ENCODE results near the gene CAMK2G. TPM values are rescaled to one million over a fixed set of nuclear protein-coding genes. Genes with fewer than 3 reads are reported as not detected.
A peak's percentile ranks its signal among the peaks of the same experiment; 100 is the strongest.

The CAMK2G gene
- total RNA-seq, 1 donor from 2014 or later: 25.7 TPM

GRCh38 chr10:73786512-73786885 lies 87.9 kb downstream of the CAMK2G start:
- TF ChIP-seq CTCF (conservative IDR thresholded peaks at IDR 0.05): peak; percentile 22
- H3K27me3 Mint-ChIP-seq (ENCODE audit: low read depth): no peaks in the 10 kb centered on the region
- no peaks in the 10 kb centered on the region for H3K9me3 Mint-ChIP-seq
- peaks cover 55% of the 10 kb centered on the region for H3K4me1 Mint-ChIP-seq
- H3K4me3 Mint-ChIP-seq: peak overlapping the region; percentile 91
- H3K27ac Mint-ChIP-seq (ENCODE audit: unreplicated experiment): peak overlapping the region; percentile 21
- peaks cover 5% of the 10 kb centered on the region for H3K36me3 Mint-ChIP-seq (ENCODE audit: low read depth)
- DNase-seq (ENCODE audit: low read depth, low spot score): no peak

GRCh38 chr10:73785721-73786511 lies 88.4 kb downstream of the CAMK2G start:
- peak overlapping the region; percentile 100 for H3K4me3 Mint-ChIP-seq

GRCh38 chr10:73785211-73785720 lies 89.1 kb downstream of the CAMK2G start, which contains the start of gene ZSWIM8:
ZSWIM8 (plus strand) TSS chr10:73785606; CDS start chr10:73785879, 273 bp downstream.
- no peak for TF ChIP-seq CTCF (conservative IDR thresholded peaks at IDR 0.05)

More at GRCh38 chr10:73785721-73786511, 88.4 kb downstream of the CAMK2G start:
- peak overlapping the region; percentile 21 for H3K27ac Mint-ChIP-seq (ENCODE audit: unreplicated experiment)
- no peak for TF ChIP-seq CTCF (conservative IDR thresholded peaks at IDR 0.05)
- no peaks in the 10 kb centered on the region for H3K27me3 Mint-ChIP-seq (ENCODE audit: low read depth)
- H3K36me3 Mint-ChIP-seq (ENCODE audit: low read depth): peaks cover 5% of the 10 kb centered on the region
- DNase-seq (ENCODE audit: low read depth, low spot score): no peak
- peaks cover 60% of the 10 kb centered on the region for H3K4me1 Mint-ChIP-seq
- H3K9me3 Mint-ChIP-seq: no peaks in the 10 kb centered on the region

GRCh38 chr10:73782749-73783085 lies 91.6 kb downstream of the CAMK2G start:
- Mint-ChIP-seq H3K4me1 (peaks cover 56% of the 10 kb centered on the region), H3K36me3 (ENCODE audit: low read depth) (peaks cover 3% of the 10 kb centered on the region), H3K27ac (ENCODE audit: unreplicated experiment) (peak overlapping the region; percentile 99), H3K27me3 (ENCODE audit: low read depth) (no peaks in the 10 kb centered on the region), H3K4me3 (peak overlapping the region; percentile 99), H3K9me3 (no peaks in the 10 kb centered on the region)
- no peak for TF ChIP-seq CTCF (conservative IDR thresholded peaks at IDR 0.05)
- DNase-seq (ENCODE audit: low read depth, low spot score): no peak

More at GRCh38 chr10:73785211-73785720, 89.1 kb downstream of the CAMK2G start, which contains the start of gene ZSWIM8:
- Mint-ChIP-seq H3K9me3 (no peaks in the 10 kb centered on the region), H3K4me3 (peak within 1 kb of the TSS; percentile 100), H3K27ac (ENCODE audit: unreplicated experiment) (peak within 1 kb of the TSS; percentile 97), H3K27me3 (ENCODE audit: low read depth) (no peaks in the 10 kb centered on the region), H3K4me1 (peaks cover 67% of the 10 kb centered on the region), H3K36me3 (ENCODE audit: low read depth) (peaks cover 4% of the 10 kb centered on the region)
- DNase-seq (ENCODE audit: low read depth, low spot score): peak; percentile 71

- H3K27ac Mint-ChIP-seq (ENCODE audit: unreplicated experiment): peak within 1 kb of the TSS; percentile 99
- H3K27me3 Mint-ChIP-seq (ENCODE audit: low read depth): no peaks in the 10 kb centered on the region
- DNase-seq (ENCODE audit: low read depth, low spot score): peak; percentile 97
- peaks cover 5% of the 10 kb centered on the region for H3K36me3 Mint-ChIP-seq (ENCODE audit: low read depth)
- no peaks in the 10 kb centered on the region for H3K9me3 Mint-ChIP-seq
- H3K4me3 Mint-ChIP-seq: peak within 1 kb of the TSS; percentile 99
- TF ChIP-seq CTCF (conservative IDR thresholded peaks at IDR 0.05): no peak
- H3K4me1 Mint-ChIP-seq: peaks cover 52% of the 10 kb centered on the region
Observed at GRCh38 chr10:73781879-73782748, 92.2 kb downstream of the CAMK2G start, which contains the start of gene CHCHD1. CHCHD1 (plus strand) TSS chr10:73782048; CDS start chr10:73782076, 28 bp downstream.
